H1 (cell line): ENCODE results near the gene ACOT6. TPM values are rescaled to one million over a fixed set of nuclear protein-coding genes. Genes with fewer than 3 reads are reported as not detected.

Experiments used
- CTCF ChIA-PET: fragments of 300-600 bp; sonication (Branson Sonifier 250); formaldehyde crosslinking; loops from one replicate; lab custom pipeline; 2021; ENCODE audit not compliant: partially characterized antibody; lab: Charles Lee
- POLR2A ChIA-PET: fragments of 300-600 bp; sonication (Branson Sonifier 250); formaldehyde crosslinking; loops from one replicate; lab custom pipeline; 2021; ENCODE audit warnings: inconsistent platforms; ENCODE audit not compliant: partially characterized antibody; lab: Charles Lee
- DNase-seq, 2 experiments: peaks; one replicate each; pipeline versions ENCODE4 v3.0.0 to v3.0.0-alpha.2; 2010 to 2022; ENCODE audit warnings: low spot score in 2 of 2, low read depth in 1 of 2, mixed read lengths in 1 of 2
- FAIRE-seq: peaks from 2 replicates; lab custom pipeline; 2011; peaks lifted over from hg19 to GRCh38; lab: Jason Lieb, UNC
- H2AFZ ChIP-seq: 2 replicates; pipeline ENCODE4 v1.8.1; 2012; ENCODE audit warnings: low read length, inconsistent platforms
- H2AK5ac ChIP-seq: 2 replicates; pipeline ENCODE4 v1.6.1; 2013; ENCODE audit warnings: low read depth, low read length
- H2BK120ac ChIP-seq: replicated peaks from 2 replicates; pipeline ENCODE3; 2013; ENCODE audit warnings: low read depth, low read length, inconsistent platforms
- H2BK12ac ChIP-seq: 2 replicates; pipeline ENCODE4 v1.6.1; 2013; ENCODE audit warnings: low read depth, low read length
- H2BK15ac ChIP-seq: 2 replicates; pipeline ENCODE4 v1.6.1; 2013; ENCODE audit warnings: low read length
- H2BK20ac ChIP-seq: 2 replicates; pipeline ENCODE4 v1.6.1; 2013; ENCODE audit warnings: low read length
- H2BK5ac ChIP-seq: 2 replicates; pipeline ENCODE4 v1.6.1; 2013; ENCODE audit warnings: low read depth, low read length
- H3K14ac ChIP-seq: 2 replicates; pipeline ENCODE4 v1.6.1; 2013; ENCODE audit warnings: inconsistent platforms; ENCODE audit not compliant: insufficient read length
- H3K18ac ChIP-seq: 2 replicates; pipeline ENCODE4 v1.6.1; 2013; ENCODE audit warnings: low read length; ENCODE audit errors: extremely low read depth
- H3K23ac ChIP-seq: 2 replicates; pipeline ENCODE4 v1.6.1; 2013; ENCODE audit warnings: inconsistent platforms; ENCODE audit not compliant: insufficient read length
- H3K23me2 ChIP-seq: 2 replicates; pipeline ENCODE4 v1.6.1; 2013; ENCODE audit warnings: low read depth, low read length
- H3K27ac ChIP-seq: 2 replicates; pipeline ENCODE4 v1.6.1; 2011; ENCODE audit warnings: low read depth, low read length, inconsistent platforms
- H3K27me3 ChIP-seq, 4 experiments: replicated peaks in 1 of 4; 1 replicate in 1 of 4; 2 replicates in 3 of 4; pipeline versions ENCODE4 v1.6.1 to v1.8.1; 2011 to 2013; ENCODE audit warnings: low read length in 3 of 4, mild to moderate bottlenecking in 3 of 4, inconsistent platforms in 2 of 4, mixed read lengths in 2 of 4, moderate library complexity in 1 of 4; ENCODE audit not compliant: control insufficient read depth in 3 of 4, insufficient read depth in 3 of 4; ENCODE audit errors: extremely low read depth in 1 of 4
- H3K36me3 ChIP-seq, 4 experiments: 2 replicates each; pipeline versions ENCODE4 v1.6.1 to v1.8.1; 2011 to 2013; ENCODE audit warnings: mild to moderate bottlenecking in 4 of 4, low read length in 3 of 4, moderate library complexity in 2 of 4, control low read depth in 1 of 4, inconsistent platforms in 1 of 4; ENCODE audit not compliant: insufficient read depth in 4 of 4, control insufficient read depth in 2 of 4
- H3K4ac ChIP-seq: replicated peaks from 2 replicates; pipeline ENCODE3; 2013; ENCODE audit warnings: low read length, low read depth, mixed read lengths, inconsistent platforms; ENCODE audit not compliant: insufficient read length
- H3K4me1 ChIP-seq, 4 experiments: replicated peaks in 1 of 4; 1 replicate in 1 of 4; 2 replicates in 3 of 4; pipeline versions ENCODE4 v1.6.1 to v1.8.1; 2011 to 2013; ENCODE audit warnings: low read length in 3 of 4, inconsistent platforms in 2 of 4, mixed read lengths in 1 of 4; ENCODE audit not compliant: insufficient read depth in 4 of 4, control insufficient read depth in 3 of 4
- H3K4me2 ChIP-seq, 2 experiments: 2 replicates each; pipeline versions ENCODE4 v1.6.1 to v1.8.1; 2011 to 2013; ENCODE audit warnings: low read depth in 2 of 2, low read length in 2 of 2, control low read depth in 1 of 2, inconsistent platforms in 1 of 2, mild to moderate bottlenecking in 1 of 2; ENCODE audit not compliant: insufficient read depth in 1 of 2
- H3K4me3 ChIP-seq, 4 experiments: fragments of 200-600, 300-600 bp in 1 of 4; sonication (generic), shearing (Covaris generic), sonication (Bioruptor Twin) in 1 of 4; 2 replicates each; pipeline versions ENCODE4 v1.5.1 to v1.8.1; 2011 to 2016; ENCODE audit warnings: low read length in 4 of 4, low read depth in 3 of 4, control low read depth in 2 of 4, inconsistent platforms in 2 of 4, mild to moderate bottlenecking in 2 of 4, mixed read lengths in 1 of 4, moderate library complexity in 1 of 4; ENCODE audit not compliant: insufficient read depth in 2 of 4; ENCODE audit errors: extremely low read depth in 1 of 4
- H3K56ac ChIP-seq: replicated peaks from 2 replicates; pipeline ENCODE3; 2013; ENCODE audit warnings: low read depth, mild to moderate bottlenecking, mixed read lengths, low read length, inconsistent platforms; ENCODE audit not compliant: insufficient read length
- H3K79me1 ChIP-seq: 2 replicates; pipeline ENCODE4 v1.6.1; 2013; ENCODE audit warnings: low read depth, low read length, control low read depth
- H3K79me2 ChIP-seq, 2 experiments: 2 replicates each; pipeline versions ENCODE4 v1.6.1 to v1.8.1; 2012 to 2013; ENCODE audit warnings: low read length in 2 of 2, mild to moderate bottlenecking in 2 of 2, inconsistent platforms in 1 of 2; ENCODE audit not compliant: insufficient read depth in 2 of 2, control insufficient read depth in 1 of 2
- H3K9ac ChIP-seq, 4 experiments: replicated peaks in 1 of 4; 1 replicate in 1 of 4; 2 replicates in 3 of 4; pipeline versions ENCODE4 v1.6.1 to v1.8.1; 2011 to 2013; ENCODE audit warnings: low read depth in 3 of 4, low read length in 3 of 4, control low read depth in 2 of 4, mild to moderate bottlenecking in 2 of 4, moderate library complexity in 2 of 4, inconsistent platforms in 1 of 4; ENCODE audit errors: extremely low read depth in 1 of 4
- H3K9me3 ChIP-seq, 2 experiments: 2 replicates each; pipeline versions ENCODE4 v1.6.1 to v1.8.1; 2012 to 2013; ENCODE audit warnings: mild to moderate bottlenecking in 2 of 2, moderate library complexity in 2 of 2, control low read depth in 1 of 2, inconsistent platforms in 1 of 2, low read depth in 1 of 2, low read length in 1 of 2, mixed read lengths in 1 of 2; ENCODE audit not compliant: insufficient read depth in 2 of 2
- H4K20me1 ChIP-seq, 2 experiments: replicated peaks in 1 of 2; 2 replicates each; pipeline versions ENCODE3 to v1.8.1; 2011 to 2013; ENCODE audit warnings: inconsistent platforms in 2 of 2, low read length in 2 of 2, mild to moderate bottlenecking in 1 of 2; ENCODE audit not compliant: insufficient read depth in 2 of 2, control insufficient read depth in 1 of 2
- H4K5ac ChIP-seq: 2 replicates; pipeline ENCODE4 v1.6.1; 2013; ENCODE audit warnings: low read length, low read depth, mixed read lengths, inconsistent platforms; ENCODE audit not compliant: insufficient read length
- H4K8ac ChIP-seq: 2 replicates; pipeline ENCODE4 v1.8.0; 2013; ENCODE audit warnings: mild to moderate bottlenecking, moderate library complexity, low read length, inconsistent platforms; ENCODE audit not compliant: insufficient read depth; ENCODE audit errors: extremely low read depth
- H4K91ac ChIP-seq: replicated peaks from 2 replicates; pipeline ENCODE3; 2013; ENCODE audit warnings: low read length, mixed read lengths, inconsistent platforms; ENCODE audit not compliant: insufficient read length
- ATF2 ChIP-seq: IDR thresholded peaks from 2 replicates; pipeline ENCODE4 v1.6.1; 2012; ENCODE audit warnings: low read length, inconsistent platforms
- EZH2 ChIP-seq: fragments of 200-600 bp; sonication (generic); IDR thresholded peaks from 2 replicates; pipeline ENCODE4 v1.7.1; 2012; ENCODE audit warnings: low read depth, mild to moderate bottlenecking, moderate library complexity, low read length, inconsistent platforms; ENCODE audit not compliant: severe bottlenecking
- KDM1A ChIP-seq: fragments of 200-600, 300-600 bp; sonication (generic); IDR thresholded peaks from 2 replicates; pipeline ENCODE4 v1.7.1; 2016; ENCODE audit warnings: mild to moderate bottlenecking, low read length, borderline replicate concordance
- SP2 ChIP-seq: IDR thresholded peaks from 2 replicates; pipeline ENCODE4 v1.6.1; 2012; ENCODE audit warnings: mild to moderate bottlenecking, low read length, inconsistent platforms
- SRF ChIP-seq: IDR thresholded peaks from 2 replicates; pipeline ENCODE4 v1.6.1; 2011; ENCODE audit warnings: mild to moderate bottlenecking, low read depth, low read length, moderate library complexity
- TAF7 ChIP-seq: optimal IDR thresholded peaks from 2 replicates; pipeline ENCODE3; 2011; ENCODE audit warnings: low read depth, mild to moderate bottlenecking, inconsistent platforms, low read length, moderate library complexity, borderline replicate concordance
- TBP ChIP-seq: IDR thresholded peaks from 2 replicates; pipeline ENCODE4 v1.6.1; 2011; ENCODE audit warnings: low read depth, low read length, improper control_type of control experiment
- USF2 ChIP-seq: IDR thresholded peaks from 2 replicates; pipeline ENCODE4 v1.6.1; 2011; ENCODE audit warnings: low read length, improper control_type of control experiment
- YY1 ChIP-seq: IDR thresholded peaks from 2 replicates; pipeline ENCODE4 v1.6.1; 2011; ENCODE audit warnings: low read depth, mild to moderate bottlenecking, low read length
- WGBS, 2 experiments: shearing (Covaris generic) in 1 of 2; methylation state at CpG; one replicate each; pipeline versions ENCODE4 v1.1.6 to v1.1.7; 2013 to 2015; ENCODE audit warnings: low lambda C conversion rate in 2 of 2, mixed read lengths in 2 of 2, inconsistent platforms in 1 of 2, low coverage in 1 of 2, missing lambda C conversion rate in 1 of 2; ENCODE audit not compliant: insufficient replicate concordance in 2 of 2, insufficient coverage in 1 of 2, insufficient read length in 1 of 2; ENCODE audit errors: extremely low coverage in 1 of 2, missing lambda C conversion rate in 1 of 2; 5-methylcytosine and 5-hydroxymethylcytosine counted together
- polyA plus RNA-seq, 7 experiments: library from polyadenylated mRNA; depleted of rRNA in 3 of 7; stranded (reverse) in 5 of 7; unstranded in 2 of 7; fragments of >200 nt in 5 of 7; fragments of 200-250 nt in 2 of 7; gene quantifications; 1 replicate in 5 of 7; 2 replicates in 1 of 7; 4 replicates in 1 of 7; pipeline versions ENCODE4 v1.2.1 to v1.2.3, GENCODE V29; 2011 to 2013; ENCODE audit warnings: missing spikeins in 2 of 7, mixed read lengths in 2 of 7
- total RNA-seq: library from RNA; stranded (reverse); fragmentation: NEBNext Ultra II Directional; extraction: Animal tissue kit (Norgen Biotek cat#: 25700); gene quantifications from 2 replicates; pipeline ENCODE4 v1.2.1, GENCODE V29; 2021
- TF ChIP-seq, protein P1 (sequence below): IDR thresholded peaks from 2 replicates; pipeline ENCODE4 v1.6.1; 2011; ENCODE audit warnings: low read depth, mild to moderate bottlenecking, low read length; ENCODE audit not compliant: insufficient read depth

Gene ACOT6
- total and polyA plus RNA-seq, 2 of the 8 experiments (the other 6 are each of a cell fraction or from before 2014, with no cell fraction given): not detected

GRCh38 chr14:73588695-73589094, 23.6 kb upstream of the ACOT6 start:
- Histone ChIP-seq H2AFZ (no peak overlapping the region), H3K27me3 (peaks cover 0 to 5% (median 3%) of the 10 kb centered on the region in 4 experiments; a peak in 3 of 7 replicates), H3K36me3 (no peaks in the 10 kb centered on the region), H2BK15ac (no peak overlapping the region), H3K4ac (no peak overlapping the region), H4K8ac (no peak overlapping the region), H3K4me2 (no peak overlapping the region), H3K18ac (no peak overlapping the region), H2BK120ac (no peak overlapping the region), H4K20me1 (no peaks in the 10 kb centered on the region), H3K23ac (no peak overlapping the region), H3K79me2 (no peaks in the 10 kb centered on the region), H4K91ac (no peak overlapping the region), H3K14ac (no peak overlapping the region), H2BK20ac (no peak overlapping the region), H3K79me1 (no peaks in the 10 kb centered on the region), H3K27ac (no peak overlapping the region), H2BK5ac (no peak overlapping the region), H3K9ac (no peak overlapping the region), H3K56ac (no peak overlapping the region), H2BK12ac (no peak overlapping the region), H4K5ac (no peak overlapping the region), H3K4me1 (no peaks in the 10 kb centered on the region), H3K4me3 (no peak overlapping the region), H3K9me3 (no peaks in the 10 kb centered on the region; a peak in 1 of 4 replicates), H3K23me2 (peaks cover 9% of the 10 kb centered on the region; the same call in 1 of the 2 replicates), H2AK5ac (no peak overlapping the region)
- ChIA-PET CTCF (interaction anchor here (0.9 to 2.5 kb wide), 4 partner anchors 20 to 81 kb away, joined by 3 to 6 read pairs (median 4); partner anchors contain the start of gene ACOT2), POLR2A (no interaction called here)
- 85% methylated on average over 1 of the region's 1 CpG; no CpG with 5 or more reads in 1 of the 2 experiments for WGBS, 2 experiments
- no peak for FAIRE-seq
- no peak for DNase-seq
- no peak for TF ChIP-seq TAF7
- TF ChIP-seq, protein P1, sequence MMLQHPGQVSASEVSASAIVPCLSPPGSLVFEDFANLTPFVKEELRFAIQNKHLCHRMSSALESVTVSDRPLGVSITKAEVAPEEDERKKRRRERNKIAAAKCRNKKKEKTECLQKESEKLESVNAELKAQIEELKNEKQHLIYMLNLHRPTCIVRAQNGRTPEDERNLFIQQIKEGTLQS: no peak
- no peak for TF ChIP-seq YY1
- TF ChIP-seq KDM1A: no peak
- TF ChIP-seq SRF: no peak
- TF ChIP-seq SP2: no peak
- TF ChIP-seq USF2: no peak
- no peak for TF ChIP-seq ATF2
- no peak for TF ChIP-seq EZH2
- TF ChIP-seq TBP: no peak
